Natural killer cell treated with Interleukin-12 subunit alpha and Interleukin-12 subunit beta and Interleukin-15 and Interleukin-18, amount 100 ng/mL, for 72 hours (primary cell): Measurements from ENCODE around the gene PLEKHA7. TPM values are rescaled to one million over a fixed set of nuclear protein-coding genes. Genes with fewer than 3 reads are reported as not detected.
"Not testable (repeated sequence)": the region's sequence is repeated elsewhere in the genome, so short reads cannot be mapped to it uniquely, and the experiment has no call there.

Experiments
- ATAC-seq, 2 donors: fragments of 150-1000 bp; cut with Tn5 transposase in 1 of 2; sonication (Bioruptor Pico), chemical (Tn5 transposase) in 1 of 2; 2 replicates each; pipeline ENCODE4 v1.10.0; 2021
- DNase-seq: peaks from one replicate; pipeline ENCODE4 v3.0.0; 2022; ENCODE audit warnings: low spot score
- H3K27ac Mint-ChIP-seq, 2 donors: 1 replicate in 1 of 2; 2 replicates in 1 of 2; pipeline ENCODE4 v1.8.0; 2022; ENCODE audit warnings: mixed read lengths in 2 of 2, mild to moderate bottlenecking in 1 of 2, moderate library complexity in 1 of 2
- H3K27me3 Mint-ChIP-seq, 2 donors: 1 replicate in 1 of 2; 2 replicates in 1 of 2; pipeline ENCODE4 v1.8.0; 2022; ENCODE audit warnings: mixed read lengths in 2 of 2
- H3K36me3 Mint-ChIP-seq: one replicate; pipeline ENCODE4 v1.8.0; 2022; ENCODE audit warnings: mixed read lengths
- H3K4me1 Mint-ChIP-seq, 2 donors: 1 replicate in 1 of 2; 2 replicates in 1 of 2; pipeline ENCODE4 v1.8.0; 2022; ENCODE audit warnings: low read depth in 2 of 2, mixed read lengths in 2 of 2, mild to moderate bottlenecking in 1 of 2
- H3K4me3 Mint-ChIP-seq: one replicate; pipeline ENCODE4 v1.8.0; 2022; ENCODE audit warnings: mixed read lengths
- H3K9me3 Mint-ChIP-seq: 2 replicates; pipeline ENCODE4 v1.8.0; 2022; ENCODE audit warnings: mixed read lengths
- total RNA-seq, 2 donors: library from RNA; stranded (reverse); gene quantifications; one replicate each; pipeline ENCODE4 v1.2.3, GENCODE V29; 2022

Gene PLEKHA7
- total RNA-seq, 2 donors from 2014 or later = 0.10 to 0.84 TPM

GRCh38 chr11:17014833-17015626, 816 bp upstream of the PLEKHA7 start:
- peak overlapping the region in 1 of 2 donors; percentile 34 for H3K27ac Mint-ChIP-seq
- H3K4me3 Mint-ChIP-seq = peak overlapping the region; percentile 96
- peaks cover 7 to 9% of the 10 kb centered on the region in 2 donors for H3K4me1 Mint-ChIP-seq
- peaks cover 16 to 28% of the 10 kb centered on the region in 2 donors for H3K27me3 Mint-ChIP-seq
- H3K36me3 Mint-ChIP-seq = peaks cover 4% of the 10 kb centered on the region
- no peak for ATAC-seq
- no peak for DNase-seq
- H3K9me3 Mint-ChIP-seq = no peaks in the 10 kb centered on the region

GRCh38 chr11:17013548-17014320, 480 bp downstream of the PLEKHA7 start:
- Mint-ChIP-seq H3K4me1 (peaks cover 7 to 9% of the 10 kb centered on the region in 2 donors), H3K27me3 (peaks cover 16 to 28% of the 10 kb centered on the region in 2 donors), H3K36me3 (peaks cover 4% of the 10 kb centered on the region), H3K27ac (no peak overlapping the region), H3K4me3 (no peak overlapping the region), H3K9me3 (no peaks in the 10 kb centered on the region)
- DNase-seq = no peak
- ATAC-seq = peak; percentile 16 to 34

- H3K27ac Mint-ChIP-seq = no peak overlapping the region
- H3K4me3 Mint-ChIP-seq = no peak overlapping the region
- peaks cover 16 to 28% of the 10 kb centered on the region in 2 donors for H3K27me3 Mint-ChIP-seq
- peaks cover 4% of the 10 kb centered on the region for H3K36me3 Mint-ChIP-seq
- ATAC-seq (no peak), DNase-seq (no peak)
- H3K9me3 Mint-ChIP-seq = no peaks in the 10 kb centered on the region
- H3K4me1 Mint-ChIP-seq = peaks cover 7 to 9% of the 10 kb centered on the region in 2 donors
Measured at GRCh38 chr11:17012712-17013547, 1.3 kb downstream of the PLEKHA7 start.

- no peak for ATAC-seq
- Mint-ChIP-seq H3K36me3 (peaks cover 4% of the 10 kb centered on the region), H3K27ac (no peak overlapping the region), H3K4me1 (peaks cover 7 to 9% of the 10 kb centered on the region in 2 donors), H3K4me3 (no peak overlapping the region), H3K9me3 (no peaks in the 10 kb centered on the region), H3K27me3 (peaks cover 16 to 28% of the 10 kb centered on the region in 2 donors)
- no peak for DNase-seq
Measured at GRCh38 chr11:17012179-17012578, 2.0 kb downstream of the PLEKHA7 start.

GRCh38 chr11:17010851-17011420, 3.3 kb downstream of the PLEKHA7 start:
- Mint-ChIP-seq H3K4me3 (no peak overlapping the region), H3K27me3 (peaks cover 10 to 15% of the 10 kb centered on the region in 2 donors), H3K9me3 (no peaks in the 10 kb centered on the region), H3K27ac (no peak overlapping the region), H3K36me3 (peaks cover 4% of the 10 kb centered on the region), H3K4me1 (peaks cover 7 to 9% of the 10 kb centered on the region in 2 donors)
- DNase-seq = no peak
- no peak for ATAC-seq

GRCh38 chr11:17008099-17008498, 6.1 kb downstream of the PLEKHA7 start:
- no peaks in the 10 kb centered on the region for H3K36me3 Mint-ChIP-seq
- H3K4me1 Mint-ChIP-seq = no peaks in the 10 kb centered on the region
- H3K9me3 Mint-ChIP-seq = no peaks in the 10 kb centered on the region
- no peak overlapping the region for H3K27ac Mint-ChIP-seq
- no peak for DNase-seq
- H3K4me3 Mint-ChIP-seq = no peak overlapping the region
- H3K27me3 Mint-ChIP-seq = no peaks in the 10 kb centered on the region
- ATAC-seq = no peak

- no peaks in the 10 kb centered on the region for H3K4me1 Mint-ChIP-seq
- no peaks in the 10 kb centered on the region for H3K27me3 Mint-ChIP-seq
- H3K27ac Mint-ChIP-seq = no peak overlapping the region
- no peaks in the 10 kb centered on the region for H3K36me3 Mint-ChIP-seq
- ATAC-seq = no peak
- no peak for DNase-seq
- H3K9me3 Mint-ChIP-seq = no peaks in the 10 kb centered on the region
- H3K4me3 Mint-ChIP-seq = no peak overlapping the region
Measured at GRCh38 chr11:17005646-17006045, 8.6 kb downstream of the PLEKHA7 start.

- ATAC-seq = no peak
- DNase-seq = no peak
- H3K9me3 Mint-ChIP-seq = no peaks in the 10 kb centered on the region
Measured at GRCh38 chr11:17004486-17005148, 9.6 kb downstream of the PLEKHA7 start.

GRCh38 chr11:17003426-17003825, 10.8 kb downstream of the PLEKHA7 start:
- Mint-ChIP-seq H3K27ac (no peak overlapping the region), H3K36me3 (no peaks in the 10 kb centered on the region), H3K4me3 (no peak overlapping the region), H3K4me1 (no peaks in the 10 kb centered on the region), H3K27me3 (peaks cover 0 to 5% of the 10 kb centered on the region in 2 donors), H3K9me3 (no peaks in the 10 kb centered on the region)
- ATAC-seq (no peak), DNase-seq (no peak)

More at GRCh38 chr11:17004486-17005148, 9.6 kb downstream of the PLEKHA7 start:
- Mint-ChIP-seq H3K36me3 (no peaks in the 10 kb centered on the region), H3K27me3 (no peaks in the 10 kb centered on the region), H3K27ac (no peak overlapping the region), H3K4me3 (no peak overlapping the region), H3K4me1 (no peaks in the 10 kb centered on the region)

GRCh38 chr11:17002543-17002942, 11.7 kb downstream of the PLEKHA7 start:
- no peaks in the 10 kb centered on the region for H3K36me3 Mint-ChIP-seq
- ATAC-seq (no peak), DNase-seq (no peak)
- peaks cover 0 to 5% of the 10 kb centered on the region in 2 donors for H3K27me3 Mint-ChIP-seq
- H3K4me1 Mint-ChIP-seq = no peaks in the 10 kb centered on the region
- H3K4me3 Mint-ChIP-seq = no peak overlapping the region
- H3K27ac Mint-ChIP-seq = no peak overlapping the region
- H3K9me3 Mint-ChIP-seq = no peaks in the 10 kb centered on the region

- no peaks in the 10 kb centered on the region for H3K4me1 Mint-ChIP-seq
- H3K9me3 Mint-ChIP-seq = no peaks in the 10 kb centered on the region
- DNase-seq = no peak
- no peak for ATAC-seq
- H3K4me3 Mint-ChIP-seq = no peak overlapping the region
- no peaks in the 10 kb centered on the region for H3K36me3 Mint-ChIP-seq
- H3K27ac Mint-ChIP-seq = no peak overlapping the region
- H3K27me3 Mint-ChIP-seq = peaks cover 0 to 5% of the 10 kb centered on the region in 2 donors
Measured at GRCh38 chr11:17001806-17002205, 12.4 kb downstream of the PLEKHA7 start.

- H3K4me1 Mint-ChIP-seq = no peaks in the 10 kb centered on the region
- ATAC-seq = peak in 1 of 2 donors; percentile 14
- no peaks in the 10 kb centered on the region for H3K36me3 Mint-ChIP-seq
Measured at GRCh38 chr11:17000987-17001386, 13.2 kb downstream of the PLEKHA7 start.

GRCh38 chr11:17000253-17000652, 14.0 kb downstream of the PLEKHA7 start:
- not testable (repeated sequence) for H3K4me3 Mint-ChIP-seq, H3K27me3 Mint-ChIP-seq, H3K4me1 Mint-ChIP-seq, H3K9me3 Mint-ChIP-seq, H3K36me3 Mint-ChIP-seq, H3K27ac Mint-ChIP-seq, ATAC-seq, DNase-seq

More at GRCh38 chr11:17000987-17001386, 13.2 kb downstream of the PLEKHA7 start:
- Mint-ChIP-seq H3K27me3 (peaks cover 0 to 5% of the 10 kb centered on the region in 2 donors), H3K9me3 (no peaks in the 10 kb centered on the region), H3K4me3 (no peak overlapping the region), H3K27ac (no peak overlapping the region)
- DNase-seq = no peak
